Measurements from ENCODE around the gene THRB.

DNA sequence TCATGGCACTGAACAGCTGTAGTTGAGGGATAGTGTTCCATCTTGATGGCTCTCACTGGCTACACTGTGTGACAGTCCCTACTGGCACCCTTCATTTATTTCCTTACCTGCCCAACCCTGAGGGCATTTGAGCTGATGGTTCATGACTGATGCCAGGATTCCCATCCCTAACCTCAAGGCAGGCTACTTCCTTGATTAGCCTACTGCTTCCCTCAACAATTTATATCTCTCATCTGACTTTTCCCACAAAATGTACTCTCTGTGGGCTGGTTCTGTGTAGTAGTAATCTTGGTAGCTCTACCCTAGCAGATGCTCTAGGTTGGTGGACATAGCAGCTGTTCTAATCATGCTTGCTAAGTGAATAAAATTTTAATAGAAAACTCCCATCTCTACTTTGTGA, 106.0 kb downstream of the THRB start:
- TF ChIP-seq, protein P1, sequence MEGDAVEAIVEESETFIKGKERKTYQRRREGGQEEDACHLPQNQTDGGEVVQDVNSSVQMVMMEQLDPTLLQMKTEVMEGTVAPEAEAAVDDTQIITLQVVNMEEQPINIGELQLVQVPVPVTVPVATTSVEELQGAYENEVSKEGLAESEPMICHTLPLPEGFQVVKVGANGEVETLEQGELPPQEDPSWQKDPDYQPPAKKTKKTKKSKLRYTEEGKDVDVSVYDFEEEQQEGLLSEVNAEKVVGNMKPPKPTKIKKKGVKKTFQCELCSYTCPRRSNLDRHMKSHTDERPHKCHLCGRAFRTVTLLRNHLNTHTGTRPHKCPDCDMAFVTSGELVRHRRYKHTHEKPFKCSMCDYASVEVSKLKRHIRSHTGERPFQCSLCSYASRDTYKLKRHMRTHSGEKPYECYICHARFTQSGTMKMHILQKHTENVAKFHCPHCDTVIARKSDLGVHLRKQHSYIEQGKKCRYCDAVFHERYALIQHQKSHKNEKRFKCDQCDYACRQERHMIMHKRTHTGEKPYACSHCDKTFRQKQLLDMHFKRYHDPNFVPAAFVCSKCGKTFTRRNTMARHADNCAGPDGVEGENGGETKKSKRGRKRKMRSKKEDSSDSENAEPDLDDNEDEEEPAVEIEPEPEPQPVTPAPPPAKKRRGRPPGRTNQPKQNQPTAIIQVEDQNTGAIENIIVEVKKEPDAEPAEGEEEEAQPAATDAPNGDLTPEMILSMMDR (IDR thresholded peaks at IDR 0.05): no peak
- no peak for TF ChIP-seq POLR2AphosphoS5 (IDR thresholded peaks at IDR 0.05)
